Stimulated activated memory B cell treated with anti-CD40 and anti-IgM and Interleukin-4, amounts not matched to agents 10 μg/mL and 1 μg/mL and 100 μg/mL, for 72 hours (primary cell): Measurements from ENCODE around the gene UCP3.
A peak's percentile ranks its signal among the peaks of the same experiment; 100 is the strongest.

ENCODE experiments used
- ATAC-seq: fragments of 150-1000 bp; cut with Tn5 transposase; 2 replicates; pipeline ENCODE4 v1.10.0; 2021
- H3K27ac Mint-ChIP-seq: one replicate; pipeline ENCODE4 v1.8.0; 2022; ENCODE audit warnings: mild to moderate bottlenecking, mixed read lengths
- H3K27me3 Mint-ChIP-seq: one replicate; pipeline ENCODE4 v1.8.0; 2022; ENCODE audit warnings: mixed read lengths
- H3K36me3 Mint-ChIP-seq: one replicate; pipeline ENCODE4 v1.8.0; 2022; ENCODE audit warnings: mixed read lengths
- H3K4me1 Mint-ChIP-seq: one replicate; pipeline ENCODE4 v1.8.0; 2022; ENCODE audit warnings: mixed read lengths
- H3K4me3 Mint-ChIP-seq: one replicate; pipeline ENCODE4 v1.8.0; 2022; ENCODE audit warnings: mild to moderate bottlenecking, moderate library complexity, mixed read lengths
- H3K9me3 Mint-ChIP-seq: one replicate; pipeline ENCODE4 v1.8.0; 2022; ENCODE audit warnings: mixed read lengths

UCP3 gene

DNA sequence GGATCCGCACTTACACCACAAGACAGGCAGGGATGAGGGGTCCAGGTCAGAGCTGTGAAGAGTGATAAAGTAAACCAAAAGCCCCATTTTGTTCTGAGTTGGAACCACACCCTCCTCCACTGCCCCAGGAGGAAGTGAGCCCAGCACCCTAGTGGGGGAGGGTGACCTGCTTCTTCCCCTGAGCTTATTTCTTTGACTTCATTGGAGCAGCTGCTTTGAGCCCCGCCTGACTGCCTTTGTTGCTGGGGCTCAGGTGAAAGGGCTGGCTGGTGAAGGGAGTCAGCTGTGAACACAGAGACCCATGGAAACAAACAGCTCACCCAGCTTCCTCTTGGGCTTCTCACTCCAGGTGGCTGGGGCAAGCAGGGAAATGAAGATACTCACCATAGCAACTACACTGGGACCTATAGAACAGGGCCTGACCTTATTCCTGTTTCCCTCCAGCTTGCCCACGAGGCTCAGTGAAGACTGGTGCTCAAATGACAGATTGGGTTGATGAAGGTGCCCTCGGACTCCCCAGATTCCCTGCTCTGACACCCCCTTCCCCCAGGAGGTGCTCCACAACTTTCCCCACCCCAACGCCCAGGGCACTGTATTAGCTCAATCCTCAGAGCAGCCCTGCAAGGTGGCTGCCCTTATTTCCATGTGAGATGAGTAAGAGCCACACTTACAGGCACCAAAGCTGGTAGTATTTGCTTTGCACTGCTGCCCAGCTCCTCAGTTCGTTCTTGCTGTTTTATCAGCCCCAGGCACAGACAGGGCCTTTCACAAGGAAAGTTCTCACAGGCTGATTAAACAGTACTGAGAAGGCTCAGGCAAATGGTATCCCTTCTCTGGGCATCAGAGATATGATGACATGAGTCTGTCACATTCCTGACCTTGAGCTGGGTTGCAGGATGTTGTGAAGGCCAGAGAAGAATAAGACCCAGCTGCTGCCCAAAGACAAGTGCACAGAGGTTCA is 28.6 kb downstream of the UCP3 start:
- Mint-ChIP-seq H3K27ac (peak overlapping the region; percentile 93), H3K36me3 (peaks cover 59% of the 10 kb centered on the region), H3K4me1 (peaks cover 62% of the 10 kb centered on the region), H3K27me3 (no peaks in the 10 kb centered on the region), H3K9me3 (no peaks in the 10 kb centered on the region), H3K4me3 (peak overlapping the region; percentile 100)
- ATAC-seq = peak; percentile 83

DNA sequence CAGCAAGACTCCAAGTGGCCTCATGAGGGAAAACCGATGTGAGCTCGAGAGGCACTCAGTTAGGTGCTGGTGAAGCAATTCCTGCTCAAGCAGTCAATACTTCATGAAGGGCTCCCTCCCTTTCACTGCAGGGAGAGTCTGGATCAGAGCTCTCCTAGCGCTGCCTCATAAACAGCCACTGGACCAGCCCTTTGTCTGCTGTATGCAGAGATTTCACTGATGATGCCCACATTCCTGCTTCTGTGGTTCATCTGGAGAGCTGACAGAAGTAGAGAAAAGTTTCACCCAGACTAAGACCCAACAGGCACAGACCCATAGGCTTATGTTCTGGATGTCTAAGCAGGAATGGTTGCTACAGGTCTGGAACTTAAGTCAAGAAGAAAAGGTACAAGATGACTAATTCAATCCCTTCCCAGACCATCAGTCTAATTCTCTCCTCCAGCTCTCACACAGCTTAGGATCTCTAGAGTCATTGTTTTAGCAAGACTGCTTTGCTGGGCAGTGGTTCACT is 30.3 kb downstream of the UCP3 start:
- Mint-ChIP-seq H3K4me1 (peaks cover 73% of the 10 kb centered on the region), H3K27me3 (no peaks in the 10 kb centered on the region), H3K9me3 (no peaks in the 10 kb centered on the region), H3K36me3 (peaks cover 75% of the 10 kb centered on the region), H3K27ac (peak overlapping the region; percentile 93), H3K4me3 (peak overlapping the region; percentile 64)
- ATAC-seq = no peak

DNA sequence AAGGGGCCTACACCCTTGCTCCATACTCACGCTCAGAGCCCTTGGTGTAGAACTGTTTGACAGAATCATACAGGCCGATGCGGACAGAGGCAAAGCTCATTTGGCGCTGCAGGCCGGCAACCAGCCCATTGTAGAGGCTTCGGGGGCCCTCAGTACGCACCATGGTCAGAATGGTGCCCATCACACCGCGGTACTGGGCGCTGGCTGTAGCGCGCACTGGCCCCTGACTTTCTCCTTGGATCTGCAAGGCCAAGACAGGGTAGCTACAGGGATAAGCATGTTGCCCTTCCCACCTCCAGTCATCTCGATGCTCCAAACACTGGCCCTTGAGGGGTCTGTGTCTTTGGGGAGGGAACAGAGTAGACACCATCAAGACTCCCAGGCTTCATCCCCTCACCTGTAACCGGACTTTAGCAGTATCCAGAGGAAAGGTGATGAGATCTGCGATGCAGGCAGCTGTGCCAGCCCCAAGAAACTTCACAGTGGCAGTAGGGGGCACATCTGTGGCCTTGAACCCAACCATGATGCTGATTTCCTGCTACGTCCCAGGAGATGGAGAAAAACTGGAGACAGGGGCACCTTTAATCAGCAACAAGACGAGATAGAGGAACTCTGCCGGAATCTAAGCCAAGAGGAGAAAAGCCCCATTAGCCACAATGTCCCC is 30.9 kb downstream of the UCP3 start:
- Mint-ChIP-seq H3K4me3 (no peak overlapping the region), H3K27me3 (no peaks in the 10 kb centered on the region), H3K4me1 (peaks cover 74% of the 10 kb centered on the region), H3K27ac (peak overlapping the region; percentile 93), H3K36me3 (peaks cover 82% of the 10 kb centered on the region), H3K9me3 (no peaks in the 10 kb centered on the region)
- ATAC-seq = no peak

DNA sequence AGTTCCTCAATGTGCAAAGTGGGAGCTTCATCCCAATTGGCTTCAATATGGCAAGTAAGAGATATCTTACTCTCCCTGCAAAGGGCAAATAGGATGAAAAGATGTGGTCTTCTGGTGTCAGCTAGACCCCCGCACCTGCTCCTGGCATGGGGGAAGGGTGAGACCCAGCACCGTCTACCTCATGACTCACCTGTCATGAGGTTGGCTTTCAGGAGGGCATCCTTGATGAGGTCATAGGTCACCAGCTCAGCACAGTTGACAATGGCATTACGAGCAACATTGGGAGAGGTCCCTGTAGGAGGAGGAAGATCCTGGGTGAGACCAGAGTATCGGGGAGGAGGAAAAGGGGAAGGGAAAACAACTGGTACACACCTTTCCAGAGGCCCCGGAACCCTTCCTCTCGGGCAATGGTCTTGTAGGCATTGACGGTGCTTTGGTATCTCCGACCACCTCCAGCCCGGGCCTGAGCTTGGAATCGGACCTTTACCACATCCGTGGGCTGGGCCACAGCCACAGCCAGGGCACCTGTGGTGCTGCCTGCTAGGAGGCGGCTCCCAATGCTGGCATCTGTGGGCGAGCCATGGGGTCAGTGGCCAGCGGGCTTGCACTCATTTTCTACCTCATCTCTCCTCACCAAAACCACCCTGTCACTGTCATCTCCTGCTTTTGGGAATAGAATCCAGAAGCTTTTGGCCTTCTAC is 32.3 kb downstream of the UCP3 start:
- Mint-ChIP-seq H3K4me3 (no peak overlapping the region), H3K27ac (peak overlapping the region; percentile 93), H3K4me1 (peaks cover 88% of the 10 kb centered on the region), H3K36me3 (peaks cover 75% of the 10 kb centered on the region), H3K9me3 (no peaks in the 10 kb centered on the region), H3K27me3 (no peaks in the 10 kb centered on the region)
- no peak for ATAC-seq

DNA sequence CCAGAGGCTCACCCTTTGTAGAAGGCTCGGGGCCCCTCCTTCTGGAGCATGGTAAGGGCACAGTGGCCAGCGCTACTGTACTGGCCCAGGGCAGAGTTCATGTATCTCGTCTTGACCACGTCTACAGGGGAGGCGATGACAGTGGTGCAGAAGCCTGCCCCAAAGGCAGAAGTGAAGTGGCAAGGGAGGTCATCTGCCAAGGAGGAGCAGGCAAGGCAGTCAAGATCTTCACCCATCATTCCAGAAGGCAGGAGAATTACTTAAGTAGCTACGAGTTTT is 33.5 kb downstream of the UCP3 start:
- no peak for ATAC-seq
- Mint-ChIP-seq H3K27ac (peak overlapping the region; percentile 93), H3K27me3 (no peaks in the 10 kb centered on the region), H3K36me3 (peaks cover 63% of the 10 kb centered on the region), H3K4me3 (no peak overlapping the region), H3K4me1 (peaks cover 95% of the 10 kb centered on the region), H3K9me3 (no peaks in the 10 kb centered on the region)

DNA sequence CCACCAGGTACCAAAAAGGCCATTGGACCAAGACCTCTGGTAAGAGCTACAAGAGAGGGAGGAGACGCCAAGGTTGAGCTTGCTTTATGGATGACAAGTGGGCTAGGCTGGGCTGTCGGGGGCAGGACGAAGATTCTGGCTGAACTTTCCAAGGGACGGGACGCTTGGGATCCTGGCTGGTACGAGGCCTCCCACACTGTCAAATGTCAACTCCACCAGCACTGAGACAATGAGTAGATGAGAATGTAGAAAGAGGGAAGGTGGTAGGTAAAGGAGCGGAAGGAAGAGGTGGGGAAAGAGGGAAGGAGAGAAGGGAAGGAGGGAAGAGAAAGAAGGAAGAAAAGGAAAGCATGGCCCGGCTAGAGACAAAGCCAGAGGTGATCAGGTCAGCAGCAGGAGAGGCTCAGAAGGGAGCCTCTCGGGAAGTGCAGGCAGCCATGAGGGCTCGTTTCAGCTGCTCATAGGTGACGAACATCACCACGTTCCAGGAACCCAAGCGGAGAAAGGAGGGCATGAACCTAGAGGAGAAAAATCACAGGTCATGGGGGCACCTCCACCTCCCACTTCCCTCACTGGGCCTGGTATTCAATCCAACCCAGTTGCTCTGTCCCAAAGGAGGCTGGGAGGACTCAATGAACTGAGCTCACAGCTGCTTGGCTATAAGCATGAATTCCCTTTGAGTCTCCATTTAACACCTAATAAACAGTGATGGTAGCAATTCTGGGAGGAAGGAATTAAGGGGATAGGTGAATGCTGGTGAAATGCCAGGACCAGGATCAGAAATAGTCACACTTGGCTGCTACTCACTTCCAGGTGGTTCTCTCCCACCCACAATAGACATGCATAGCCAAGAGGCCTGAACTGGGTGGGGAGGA is 34.0 kb downstream of the UCP3 start:
- H3K27me3 Mint-ChIP-seq = no peaks in the 10 kb centered on the region
- H3K4me1 Mint-ChIP-seq = peaks cover 95% of the 10 kb centered on the region
- peaks cover 57% of the 10 kb centered on the region for H3K36me3 Mint-ChIP-seq
- ATAC-seq = no peak
- H3K27ac Mint-ChIP-seq = peak overlapping the region; percentile 93
- no peaks in the 10 kb centered on the region for H3K9me3 Mint-ChIP-seq
- H3K4me3 Mint-ChIP-seq = peak overlapping the region; percentile 49

DNA sequence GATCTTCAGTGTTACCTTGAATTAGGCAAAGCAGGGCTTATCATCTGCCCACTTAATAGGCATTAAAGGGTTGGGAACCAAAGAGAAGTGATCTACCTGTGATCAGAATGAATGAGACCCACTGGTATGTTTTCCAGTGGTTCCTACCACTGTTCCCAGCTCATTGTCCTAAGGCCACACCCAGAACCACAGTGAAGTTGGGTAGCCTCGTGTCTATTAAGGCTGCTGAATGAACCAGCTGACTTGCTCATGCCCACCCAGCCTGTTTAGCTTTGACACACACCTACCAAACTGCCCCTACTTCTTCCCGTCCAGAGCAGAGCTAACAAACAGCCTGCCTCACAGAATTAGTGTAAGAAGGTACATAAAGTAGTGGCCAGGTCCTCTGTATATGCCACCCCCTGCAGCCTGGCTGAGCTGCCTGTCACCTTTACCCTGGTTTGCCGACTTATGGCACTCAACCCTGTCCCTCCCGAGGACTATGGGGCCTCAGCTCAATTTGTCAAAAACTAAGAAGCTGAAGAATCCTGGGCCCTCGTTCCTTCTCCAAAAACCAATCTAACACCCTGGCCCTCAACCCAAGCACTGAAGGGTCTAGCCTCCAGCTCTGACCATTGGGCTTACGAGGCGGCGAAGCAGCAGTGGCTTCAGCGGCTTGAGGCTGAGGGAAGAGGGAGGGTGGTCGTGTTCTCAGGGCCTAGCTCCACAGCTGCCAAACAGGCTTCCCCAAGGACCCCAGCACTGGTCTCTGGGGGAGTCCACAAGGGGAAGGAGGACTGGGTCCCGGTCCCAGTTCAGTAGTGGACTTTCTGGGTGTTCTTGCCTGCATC is 36.0 kb downstream of the UCP3 start:
- Mint-ChIP-seq H3K4me3 (no peak overlapping the region), H3K36me3 (peaks cover 49% of the 10 kb centered on the region), H3K9me3 (no peaks in the 10 kb centered on the region), H3K27me3 (no peaks in the 10 kb centered on the region), H3K4me1 (peaks cover 94% of the 10 kb centered on the region), H3K27ac (peak overlapping the region; percentile 93)
- no peak for ATAC-seq

DNA sequence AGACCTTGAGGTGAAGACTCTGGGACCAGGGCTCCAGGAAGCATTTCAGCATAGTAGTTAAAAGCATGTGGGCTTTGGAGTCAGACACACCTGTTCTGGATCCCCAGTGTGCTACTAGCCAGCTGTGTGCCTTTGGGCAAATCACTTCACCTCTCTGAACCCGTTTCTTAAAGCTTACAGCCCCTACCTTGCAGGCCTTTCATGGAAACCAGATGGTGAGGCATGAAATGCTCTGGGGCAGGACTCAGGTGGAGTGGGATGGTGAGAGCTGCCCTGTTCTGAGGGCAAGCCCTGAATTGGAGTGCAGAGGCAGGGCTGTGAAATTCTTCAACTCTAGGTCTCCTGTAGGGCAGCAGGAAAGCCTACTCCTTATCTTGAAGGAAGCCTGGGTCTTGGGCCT is 36.7 kb downstream of the UCP3 start:
- peak overlapping the region; percentile 93 for H3K27ac Mint-ChIP-seq
- H3K4me1 Mint-ChIP-seq = peaks cover 90% of the 10 kb centered on the region
- peaks cover 43% of the 10 kb centered on the region for H3K36me3 Mint-ChIP-seq
- no peaks in the 10 kb centered on the region for H3K27me3 Mint-ChIP-seq
- H3K4me3 Mint-ChIP-seq = no peak overlapping the region
- H3K9me3 Mint-ChIP-seq = no peaks in the 10 kb centered on the region
- no peak for ATAC-seq

DNA sequence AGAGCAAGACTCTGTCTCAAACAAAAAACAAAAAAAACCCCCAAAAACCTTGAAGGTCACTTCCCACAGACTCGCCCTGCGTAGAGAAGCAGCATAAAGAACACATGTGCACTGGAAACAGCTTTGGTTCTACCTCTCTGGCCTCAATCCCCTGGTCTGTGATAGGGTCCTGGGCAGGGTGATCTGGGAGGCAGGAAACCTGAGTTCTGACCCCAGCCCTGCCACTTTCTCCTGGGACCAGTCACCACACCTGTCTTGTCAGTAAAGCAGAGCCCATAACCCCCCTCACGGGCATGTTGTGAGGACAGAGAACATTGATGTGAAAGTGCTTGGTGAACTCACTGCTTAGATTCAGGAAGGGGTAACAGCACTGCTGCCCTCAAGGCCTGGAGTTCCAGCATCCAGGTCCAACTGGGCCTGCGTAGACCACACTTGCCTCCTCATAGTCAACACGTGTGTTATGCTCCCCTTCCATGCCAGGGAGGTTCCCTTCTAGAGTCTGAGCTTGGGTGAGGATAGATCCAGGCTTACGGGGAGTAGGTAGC is 37.6 kb downstream of the UCP3 start:
- Mint-ChIP-seq H3K27me3 (no peaks in the 10 kb centered on the region), H3K9me3 (no peaks in the 10 kb centered on the region), H3K27ac (peak overlapping the region; percentile 93), H3K4me1 (peaks cover 81% of the 10 kb centered on the region), H3K36me3 (peaks cover 34% of the 10 kb centered on the region), H3K4me3 (no peak overlapping the region)
- ATAC-seq = peak; percentile 61

DNA sequence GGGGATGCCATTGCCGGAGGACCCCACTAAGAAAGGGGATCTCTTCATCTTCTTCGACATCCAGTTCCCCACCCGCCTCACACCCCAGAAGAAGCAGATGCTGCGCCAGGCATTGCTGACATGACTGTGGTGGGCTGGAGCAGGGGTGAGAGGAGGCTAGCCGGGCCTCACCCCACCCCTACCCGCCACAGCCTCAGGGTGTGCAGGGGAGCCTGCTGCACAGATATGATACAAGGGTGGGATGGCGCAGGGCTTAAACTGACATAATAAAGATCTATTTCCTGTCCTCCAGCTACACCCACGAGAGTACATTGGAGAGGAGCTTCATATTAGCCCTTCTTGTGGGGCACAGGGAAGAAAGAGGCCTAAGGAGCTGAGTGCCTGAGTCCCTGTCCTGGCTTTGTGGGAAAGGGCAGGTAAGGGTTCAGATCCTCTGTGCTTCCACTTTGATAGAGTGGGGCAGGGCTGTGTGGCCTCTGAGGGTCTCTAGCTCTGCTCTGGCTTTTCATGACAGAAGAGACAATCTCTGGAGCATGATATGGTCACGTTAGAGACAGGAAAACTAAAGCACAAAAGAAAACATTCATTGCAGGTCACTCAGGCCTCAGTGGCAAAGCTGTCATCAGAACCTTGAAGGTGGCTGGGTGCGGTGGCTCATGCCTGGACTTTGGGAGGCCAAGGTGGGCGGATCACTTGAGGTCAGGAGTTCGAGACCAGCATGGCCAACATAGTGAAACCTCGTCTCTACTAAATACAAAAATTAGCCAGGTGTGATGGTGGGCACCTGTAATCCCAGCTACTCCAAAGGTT is 38.7 kb downstream of the UCP3 start:
- ATAC-seq = no peak
- no peaks in the 10 kb centered on the region for H3K27me3 Mint-ChIP-seq
- H3K9me3 Mint-ChIP-seq = no peaks in the 10 kb centered on the region
- H3K4me1 Mint-ChIP-seq = peaks cover 75% of the 10 kb centered on the region
- no peak overlapping the region for H3K4me3 Mint-ChIP-seq
- H3K36me3 Mint-ChIP-seq = peaks cover 23% of the 10 kb centered on the region
- peak overlapping the region; percentile 93 for H3K27ac Mint-ChIP-seq

DNA sequence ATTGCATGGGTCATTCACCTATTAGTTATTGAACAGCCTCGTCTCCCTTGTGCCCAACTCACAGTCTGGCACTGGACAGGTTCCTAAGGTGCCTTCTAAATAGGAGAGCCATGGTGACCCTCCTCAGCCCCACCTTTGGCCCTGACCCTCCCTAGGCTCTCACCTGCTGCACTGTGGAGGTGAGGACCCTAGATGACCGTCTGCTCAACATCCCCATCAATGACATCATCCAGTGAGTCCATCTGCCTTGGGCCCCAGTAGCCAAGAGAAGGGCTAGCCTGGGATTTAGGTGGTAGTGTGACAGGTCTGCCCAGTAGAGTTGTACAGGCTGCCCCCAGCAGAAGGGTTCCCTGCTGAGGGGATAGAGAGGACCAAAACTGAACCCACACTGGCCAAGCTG is 39.8 kb downstream of the UCP3 start:
- no peak for ATAC-seq
- no peak overlapping the region for H3K4me3 Mint-ChIP-seq
- H3K9me3 Mint-ChIP-seq = no peaks in the 10 kb centered on the region
- H3K27me3 Mint-ChIP-seq = no peaks in the 10 kb centered on the region
- H3K36me3 Mint-ChIP-seq = peaks cover 13% of the 10 kb centered on the region
- H3K27ac Mint-ChIP-seq = peak overlapping the region; percentile 93
- peaks cover 72% of the 10 kb centered on the region for H3K4me1 Mint-ChIP-seq

DNA sequence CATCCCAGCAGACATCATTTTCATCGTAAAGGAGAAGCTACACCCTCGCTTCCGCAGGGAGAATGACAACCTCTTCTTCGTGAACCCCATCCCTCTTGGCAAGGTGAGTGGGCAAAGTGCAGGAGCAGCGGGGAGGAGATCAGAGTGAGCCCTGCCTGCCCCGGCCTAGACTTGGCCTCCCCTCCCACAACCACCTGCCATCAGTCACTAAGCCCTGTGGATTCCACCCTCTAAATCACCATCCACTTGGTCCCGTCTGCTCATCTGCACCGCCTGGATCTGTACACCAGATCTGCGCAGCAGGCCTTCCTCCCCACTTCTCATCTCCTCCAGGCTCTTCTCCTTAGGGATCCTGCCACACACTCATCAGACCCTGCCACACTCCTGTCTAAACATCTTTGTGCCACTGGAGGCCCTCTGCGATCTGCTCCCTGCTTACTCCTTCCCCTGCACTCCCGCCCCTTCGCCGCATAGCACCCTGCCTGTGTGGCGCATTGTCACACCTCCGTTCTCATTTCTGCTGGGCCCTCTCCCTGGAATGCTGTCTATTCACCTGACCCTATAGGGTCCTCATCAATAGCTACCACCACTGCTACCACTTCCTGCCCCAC is 40.4 kb downstream of the UCP3 start:
- Mint-ChIP-seq H3K9me3 (no peaks in the 10 kb centered on the region), H3K27ac (peak overlapping the region; percentile 93), H3K27me3 (no peaks in the 10 kb centered on the region), H3K4me3 (no peak overlapping the region), H3K4me1 (peaks cover 70% of the 10 kb centered on the region), H3K36me3 (peaks cover 6% of the 10 kb centered on the region)
- ATAC-seq = no peak

DNA sequence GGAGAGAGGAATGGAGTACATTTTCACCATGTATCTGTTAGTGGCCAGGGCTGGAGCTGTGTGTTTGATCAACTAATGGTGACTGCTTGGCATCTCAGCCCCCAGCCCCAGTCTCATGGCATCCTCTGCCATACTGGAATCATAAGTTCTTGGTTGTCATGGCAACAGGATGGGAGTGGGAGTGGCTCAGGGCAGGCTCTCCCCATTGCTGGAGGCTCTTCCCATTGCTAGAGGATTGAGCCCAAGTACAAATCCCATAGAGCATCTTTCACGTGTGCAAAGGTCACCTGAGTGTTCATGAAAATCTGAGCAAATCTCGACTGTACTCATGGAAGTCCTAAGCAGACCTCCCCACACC is 43.1 kb downstream of the UCP3 start:
- Mint-ChIP-seq H3K27ac (no peak overlapping the region), H3K4me1 (peaks cover 43% of the 10 kb centered on the region), H3K9me3 (no peaks in the 10 kb centered on the region), H3K36me3 (no peaks in the 10 kb centered on the region), H3K4me3 (no peak overlapping the region), H3K27me3 (no peaks in the 10 kb centered on the region)
- no peak for ATAC-seq
